CD4-positive, alpha-beta memory T cell (primary cell): ENCODE data around the gene CEP112. TPM values are rescaled to one million over a fixed set of nuclear protein-coding genes. Genes with fewer than 3 reads are reported as not detected.

Source experiments
- CTCF ChIA-PET: fragments of 350-600 bp; sonication (Branson Sonifier 250); formaldehyde crosslinking; loops from one replicate; lab custom pipeline; 2021; ENCODE audit warnings: inconsistent platforms; ENCODE audit not compliant: partially characterized antibody; lab: Charles Lee
- POLR2A ChIA-PET: fragments of 350-600 bp; sonication (Branson Sonifier 250); formaldehyde crosslinking; loops from one replicate; lab custom pipeline; 2021; ENCODE audit not compliant: partially characterized antibody; lab: Charles Lee
- DNase-seq, 5 donors: peaks; one replicate each; pipeline versions ENCODE4 v3.0.0 to v3.0.0-alpha.2; 2020 to 2022; ENCODE audit warnings: mixed read lengths in 1 of 5
- H3K27ac ChIP-seq: one replicate; pipeline ENCODE4 v1.7.0; 2013; ENCODE audit warnings: low read depth, low read length
- H3K27me3 ChIP-seq: 2 replicates; pipeline ENCODE4 v1.7.0; 2013; ENCODE audit warnings: mild to moderate bottlenecking, low read length, moderate library complexity; ENCODE audit not compliant: insufficient read depth
- H3K36me3 ChIP-seq: 2 replicates; pipeline ENCODE4 v1.7.0; 2013; ENCODE audit warnings: mild to moderate bottlenecking, low read length, moderate library complexity; ENCODE audit not compliant: insufficient read depth
- H3K4me1 ChIP-seq: 2 replicates; pipeline ENCODE4 v1.7.0; 2013; ENCODE audit warnings: mild to moderate bottlenecking, low read length, moderate library complexity; ENCODE audit not compliant: insufficient read depth
- H3K4me3 ChIP-seq, 2 donors: one replicate each; pipeline ENCODE4 v1.7.0; 2013; ENCODE audit warnings: low read length in 2 of 2, mild to moderate bottlenecking in 1 of 2
- H3K9me3 ChIP-seq, 2 donors: one replicate each; pipeline ENCODE4 v1.7.0; 2013; ENCODE audit warnings: low read length in 2 of 2, control low read depth in 1 of 2; ENCODE audit not compliant: control insufficient read depth in 1 of 2
- H3K27ac Mint-ChIP-seq, 7 donors: one replicate each; pipeline ENCODE4 v1.8.0; 2020 to 2021; ENCODE audit warnings: mixed read lengths in 7 of 7, mild to moderate bottlenecking in 6 of 7, inconsistent platforms in 3 of 7, moderate library complexity in 3 of 7
- H3K27me3 Mint-ChIP-seq, 2 donors: one replicate each; pipeline ENCODE4 v1.8.0; 2020 to 2021; ENCODE audit warnings: mixed read lengths in 2 of 2
- H3K36me3 Mint-ChIP-seq, 2 donors: one replicate each; pipeline ENCODE4 v1.8.0; 2020 to 2021; ENCODE audit warnings: mixed read lengths in 2 of 2, inconsistent platforms in 1 of 2, mild to moderate bottlenecking in 1 of 2
- H3K4me1 Mint-ChIP-seq, 4 donors: one replicate each; pipeline ENCODE4 v1.8.0; 2020 to 2021; ENCODE audit warnings: mixed read lengths in 4 of 4, mild to moderate bottlenecking in 1 of 4
- H3K4me3 Mint-ChIP-seq, 8 donors: one replicate each; pipeline ENCODE4 v1.8.0; 2020 to 2021; ENCODE audit warnings: mixed read lengths in 8 of 8, mild to moderate bottlenecking in 7 of 8, moderate library complexity in 6 of 8, inconsistent platforms in 3 of 8
- H3K9me3 Mint-ChIP-seq, 8 donors: one replicate each; pipeline ENCODE4 v1.8.0; 2020 to 2021; ENCODE audit warnings: mixed read lengths in 8 of 8, mild to moderate bottlenecking in 5 of 8, inconsistent platforms in 3 of 8, moderate library complexity in 1 of 8
- intact Hi-C: fragments of 100-400 bp; cut with micrococcal nuclease; formaldehyde crosslinking; loops from one replicate; pipeline ENCODE4 v1.15.1; 2023
- polyA plus RNA-seq, 2 donors: library from polyadenylated mRNA; unstranded; fragments of 300-500 nt; fragmentation: Illumina TruSeq; gene quantifications; one replicate each; pipeline ENCODE4 v1.2.3, GENCODE V29; 2021
- total RNA-seq, 2 experiments: library from RNA; stranded (reverse); gene quantifications; one replicate each; pipeline ENCODE4 v1.2.3, GENCODE V29; 2021

Gene CEP112
- total and polyA plus RNA-seq, 4 experiments from 2014 or later = 0.34 to 3.9 (median 1.4) TPM

DNA sequence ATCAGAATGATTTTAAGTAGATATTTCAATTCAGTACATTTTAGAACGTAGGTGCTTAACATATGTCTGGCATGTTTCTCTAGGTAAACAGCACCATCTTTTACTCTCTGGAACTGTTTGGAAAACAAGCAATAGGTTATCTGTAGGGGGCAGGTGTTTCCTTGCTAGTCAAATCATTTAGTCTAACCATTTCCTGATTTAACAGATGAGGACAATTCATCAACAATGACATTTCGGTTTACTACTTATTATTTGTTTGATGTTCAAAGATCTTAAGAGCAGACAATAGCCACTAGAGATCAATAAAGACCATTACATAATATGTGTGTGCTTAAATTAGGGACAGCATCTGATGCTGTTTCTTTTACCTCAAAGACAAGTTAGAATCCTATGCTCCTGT, 173.1 kb downstream of the CEP112 start:
- H3K4me3 ChIP-seq = no peak overlapping the region
- H3K4me1 Mint-ChIP-seq = no peaks in the 10 kb centered on the region
- peaks cover 9 to 23% of the 10 kb centered on the region in 2 donors for H3K36me3 Mint-ChIP-seq
- H3K27me3 ChIP-seq = no peaks in the 10 kb centered on the region
- H3K27ac ChIP-seq = no peak overlapping the region
- peaks cover 3 to 13% of the 10 kb centered on the region in 2 donors for H3K27me3 Mint-ChIP-seq
- peaks cover 0 to 24% (median 12%) of the 10 kb centered on the region in 8 donors for H3K9me3 Mint-ChIP-seq
- CTCF ChIA-PET = no interaction called here
- no peak overlapping the region for H3K27ac Mint-ChIP-seq
- no peak overlapping the region for H3K4me3 Mint-ChIP-seq
- no peak for DNase-seq
- intact Hi-C loops = no loop called here
- POLR2A ChIA-PET = no interaction called here
- no peaks in the 10 kb centered on the region for H3K4me1 ChIP-seq
- H3K9me3 ChIP-seq = no peaks in the 10 kb centered on the region
- H3K36me3 ChIP-seq = no peaks in the 10 kb centered on the region

- DNase-seq = no peak
- Histone ChIP-seq H3K4me1 (no peaks in the 10 kb centered on the region), H3K27ac (no peak overlapping the region), H3K9me3 (no peaks in the 10 kb centered on the region), H3K4me3 (no peak overlapping the region), H3K36me3 (no peaks in the 10 kb centered on the region), H3K27me3 (no peaks in the 10 kb centered on the region)
- no peak overlapping the region for H3K27ac Mint-ChIP-seq
- CTCF ChIA-PET = no interaction called here
- H3K4me3 Mint-ChIP-seq = no peak overlapping the region
- peaks cover 4 to 13% of the 10 kb centered on the region in 2 donors for H3K27me3 Mint-ChIP-seq
- POLR2A ChIA-PET = no interaction called here
- H3K9me3 Mint-ChIP-seq = peaks cover 0 to 10% (median 5%) of the 10 kb centered on the region in 8 donors
- no peaks in the 10 kb centered on the region for H3K4me1 Mint-ChIP-seq
- peaks cover 0 to 10% of the 10 kb centered on the region in 2 donors for H3K36me3 Mint-ChIP-seq
- intact Hi-C loops = no loop called here
Measured at GRCh38 chr17:66016231-66016630, 175.7 kb downstream of the CEP112 start.

DNA sequence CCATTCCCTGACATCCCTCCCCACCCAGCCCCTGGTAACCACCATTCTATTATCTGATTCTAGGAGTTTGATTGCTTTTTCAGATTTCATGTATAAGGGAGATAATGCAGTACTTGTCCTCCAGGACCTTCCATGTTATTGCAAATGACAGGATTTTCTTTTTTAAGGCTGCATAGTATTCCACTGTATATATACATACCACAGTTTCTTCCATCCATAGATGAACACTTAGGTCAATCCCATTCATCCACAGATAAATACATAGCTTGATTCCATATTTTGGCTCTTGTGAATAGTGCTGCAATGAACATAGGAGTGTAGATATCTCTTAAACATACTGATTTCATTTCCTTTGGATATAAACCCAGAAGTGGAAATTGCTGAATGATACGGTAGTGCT, 183.3 kb downstream of the CEP112 start:
- CTCF ChIA-PET = no interaction called here
- intact Hi-C loops = no loop called here
- Mint-ChIP-seq H3K36me3 (no peaks in the 10 kb centered on the region), H3K4me1 (no peaks in the 10 kb centered on the region), H3K27me3 (peaks cover 0 to 2% of the 10 kb centered on the region in 2 donors), H3K27ac (no peak overlapping the region), H3K9me3 (peaks cover 0 to 28% (median 7%) of the 10 kb centered on the region in 8 donors), H3K4me3 (no peak overlapping the region)
- Histone ChIP-seq H3K36me3 (no peaks in the 10 kb centered on the region), H3K27ac (no peak overlapping the region), H3K4me1 (no peaks in the 10 kb centered on the region), H3K9me3 (no peaks in the 10 kb centered on the region), H3K4me3 (no peak overlapping the region), H3K27me3 (no peaks in the 10 kb centered on the region)
- POLR2A ChIA-PET = no interaction called here
- DNase-seq = no peak

DNA sequence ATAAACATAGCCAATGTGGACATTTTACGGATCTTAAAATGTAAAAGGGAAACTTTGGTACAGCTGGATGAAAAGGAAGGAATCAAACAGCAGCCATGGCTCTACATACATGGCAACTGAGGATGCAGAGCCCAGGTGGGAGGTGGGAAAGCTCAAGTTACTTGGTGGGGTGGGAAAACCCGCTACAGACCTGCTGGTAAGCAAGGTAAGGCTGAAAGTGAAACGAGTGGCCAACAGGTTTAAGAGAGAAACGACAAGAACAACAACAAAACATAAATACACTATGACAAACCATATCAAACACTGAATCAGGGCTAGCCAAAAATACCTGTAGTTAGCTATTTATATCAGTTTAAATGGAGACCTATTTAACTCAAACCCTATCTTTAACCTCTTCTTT, 185.3 kb downstream of the CEP112 start:
- Mint-ChIP-seq H3K27ac (no peak overlapping the region), H3K4me1 (no peaks in the 10 kb centered on the region), H3K36me3 (no peaks in the 10 kb centered on the region), H3K4me3 (no peak overlapping the region), H3K27me3 (peaks cover 0 to 2% of the 10 kb centered on the region in 2 donors), H3K9me3 (peaks cover 0 to 28% (median 7%) of the 10 kb centered on the region in 8 donors)
- H3K4me1 ChIP-seq = no peaks in the 10 kb centered on the region
- intact Hi-C loops = no loop called here
- peak in 1 of 5 donors; percentile 33 for DNase-seq
- no peaks in the 10 kb centered on the region for H3K27me3 ChIP-seq
- no peak overlapping the region for H3K27ac ChIP-seq
- no peaks in the 10 kb centered on the region for H3K36me3 ChIP-seq
- CTCF ChIA-PET = interaction anchor here (0.9 kb wide), 1 partner anchor 9 kb away, joined by 3 read pairs; no protein-coding TSS in a partner anchor
- H3K9me3 ChIP-seq = no peaks in the 10 kb centered on the region
- no peak overlapping the region for H3K4me3 ChIP-seq
- POLR2A ChIA-PET = no interaction called here

- Histone ChIP-seq H3K27me3 (no peaks in the 10 kb centered on the region), H3K36me3 (no peaks in the 10 kb centered on the region), H3K4me3 (no peak overlapping the region), H3K4me1 (no peaks in the 10 kb centered on the region), H3K27ac (no peak overlapping the region), H3K9me3 (no peaks in the 10 kb centered on the region)
- Mint-ChIP-seq H3K9me3 (peaks cover 0 to 3% (median 0%) of the 10 kb centered on the region in 8 donors), H3K36me3 (no peaks in the 10 kb centered on the region), H3K27ac (no peak overlapping the region), H3K4me1 (peaks cover 4 to 10% (median 6%) of the 10 kb centered on the region in 4 donors), H3K4me3 (no peak overlapping the region), H3K27me3 (peaks cover 0 to 2% of the 10 kb centered on the region in 2 donors)
- ChIA-PET POLR2A (no interaction called here), CTCF (no interaction called here)
- no peak for DNase-seq
- intact Hi-C loops = no loop called here
Measured at GRCh38 chr17:66002812-66003211, 189.1 kb downstream of the CEP112 start.

- no peaks in the 10 kb centered on the region for H3K4me1 ChIP-seq
- Mint-ChIP-seq H3K27me3 (peaks cover 0 to 2% of the 10 kb centered on the region in 2 donors), H3K4me3 (no peak overlapping the region), H3K4me1 (peaks cover 4 to 10% (median 6%) of the 10 kb centered on the region in 4 donors), H3K27ac (no peak overlapping the region), H3K9me3 (peaks cover 0 to 3% (median 0%) of the 10 kb centered on the region in 8 donors), H3K36me3 (no peaks in the 10 kb centered on the region)
- no peaks in the 10 kb centered on the region for H3K9me3 ChIP-seq
- intact Hi-C loops = no loop called here
- CTCF ChIA-PET = no interaction called here
- DNase-seq = no peak
- no peaks in the 10 kb centered on the region for H3K36me3 ChIP-seq
- no peak overlapping the region for H3K4me3 ChIP-seq
- H3K27ac ChIP-seq = no peak overlapping the region
- no peaks in the 10 kb centered on the region for H3K27me3 ChIP-seq
- POLR2A ChIA-PET = no interaction called here
Measured at GRCh38 chr17:66002063-66002585, 189.8 kb downstream of the CEP112 start.

- CTCF ChIA-PET = interaction anchor here (0.7 kb wide), 1 partner anchor 1581 kb away, joined by 3 read pairs; no protein-coding TSS in a partner anchor
- Mint-ChIP-seq H3K27me3 (peaks cover 0 to 2% of the 10 kb centered on the region in 2 donors), H3K27ac (no peak overlapping the region)
Measured at GRCh38 chr17:66000216-66000615, 191.7 kb downstream of the CEP112 start.

More at GRCh38 chr17:66000216-66000615, 191.7 kb downstream of the CEP112 start:
- Histone ChIP-seq H3K4me3 (no peak overlapping the region), H3K4me1 (no peaks in the 10 kb centered on the region), H3K27me3 (no peaks in the 10 kb centered on the region), H3K27ac (no peak overlapping the region), H3K9me3 (no peaks in the 10 kb centered on the region), H3K36me3 (no peaks in the 10 kb centered on the region)
- Mint-ChIP-seq H3K4me1 (peaks cover 4 to 10% (median 6%) of the 10 kb centered on the region in 4 donors), H3K36me3 (no peaks in the 10 kb centered on the region), H3K4me3 (no peak overlapping the region), H3K9me3 (peaks cover 0 to 4% (median 0%) of the 10 kb centered on the region in 8 donors)
- peak in 1 of 5 donors; percentile 3 for DNase-seq
- POLR2A ChIA-PET = no interaction called here
- intact Hi-C loops = no loop called here
